GM23338 (cell line): ENCODE results near the gene TMEM139.

Experiments used
- CREB1 ChIP-seq: fragments of 250-450 bp; sonication (Bioruptor Pico); IDR thresholded peaks from 2 replicates; pipeline ENCODE4 v1.5.0; 2020; ENCODE audit warnings: low read depth, mild to moderate bottlenecking, moderate library complexity
- CTCF ChIP-seq, 2 experiments: fragments of 200-600 bp in 1 of 2; sonication (generic) in 1 of 2; conservative IDR thresholded peaks; 2 replicates each; pipeline versions ENCODE4 v1.5.1 to v1.6.1; 2016 to 2017; ENCODE audit warnings: antibody characterized with exemption in 2 of 2, low read depth in 2 of 2, mild to moderate bottlenecking in 2 of 2, moderate library complexity in 1 of 2
- ETS1 ChIP-seq: IDR thresholded peaks from 2 replicates; pipeline ENCODE4 v1.6.1; 2016; ENCODE audit warnings: antibody characterized with exemption
- EZH2 ChIP-seq: fragments of 200-600 bp; sonication (generic); IDR thresholded peaks from one replicate; pipeline ENCODE4 v1.8.0; 2017; ENCODE audit warnings: antibody characterized with exemption, mild to moderate bottlenecking, low read depth; ENCODE audit not compliant: unreplicated experiment
- EZH2phosphoT487 ChIP-seq: fragments of 200-600 bp; sonication (generic); IDR thresholded peaks from one replicate; pipeline ENCODE4 v1.8.1; 2018; ENCODE audit warnings: antibody characterized with exemption; ENCODE audit not compliant: unreplicated experiment
- NANOG ChIP-seq: IDR thresholded peaks from 2 replicates; pipeline ENCODE4 v1.6.1; 2016; ENCODE audit warnings: antibody characterized with exemption, borderline replicate concordance
- POLR2AphosphoS5 ChIP-seq: IDR thresholded peaks from 2 replicates; pipeline ENCODE4 v1.6.1; 2016; ENCODE audit warnings: antibody characterized with exemption, low read depth
- REST ChIP-seq: IDR thresholded peaks from one replicate; pipeline ENCODE4 v1.6.1; 2018; ENCODE audit warnings: antibody characterized with exemption; ENCODE audit not compliant: unreplicated experiment
- ZNF114 ChIP-seq: fragments of 250-450 bp; sonication (Bioruptor Pico); IDR thresholded peaks from 2 replicates; pipeline ENCODE4 v1.5.0; 2020; ENCODE audit warnings: mild to moderate bottlenecking, moderate library complexity
- ZNF331 ChIP-seq: fragments of 250-450 bp; sonication (Bioruptor Pico); IDR thresholded peaks from 2 replicates; pipeline ENCODE4 v1.5.0; 2020; ENCODE audit warnings: low read depth, mild to moderate bottlenecking, moderate library complexity

- no peak for TF ChIP-seq EZH2
- no peak for TF ChIP-seq CTCF (conservative IDR thresholded peaks at IDR 0.05; ENCODE audit: low read depth in 2 of 2)
- no peak for TF ChIP-seq POLR2AphosphoS5
- no peak for TF ChIP-seq ZNF114
- no peak for TF ChIP-seq REST
- no peak for TF ChIP-seq ETS1
- no peak for TF ChIP-seq NANOG
- no peak for TF ChIP-seq ZNF331 (CRISPR knock-in tag)
- no peak for TF ChIP-seq EZH2phosphoT487
- TF ChIP-seq CREB1 (CRISPR knock-in tag): no peak
These were observed 44.9 kb upstream of the TMEM139 start for GRCh38 chr7:143239813-143240212.
